IPS-18a (cell line): ENCODE measurements around the gene CCDC172.
A peak's percentile ranks its signal among the peaks of the same experiment; 100 is the strongest.

Experiments
- H3K27ac ChIP-seq: one replicate; pipeline ENCODE4 v1.5.1; 2013; ENCODE audit warnings: low read length
- H3K27me3 ChIP-seq: one replicate; pipeline ENCODE4 v1.6.1; 2013; ENCODE audit warnings: mild to moderate bottlenecking, low read length; ENCODE audit not compliant: control insufficient read depth, insufficient read depth
- H3K36me3 ChIP-seq: one replicate; pipeline ENCODE4 v1.6.1; 2013; ENCODE audit warnings: low read depth, low read length; ENCODE audit not compliant: control insufficient read depth
- H3K4me1 ChIP-seq: one replicate; pipeline ENCODE4 v1.6.1; 2013; ENCODE audit warnings: low read depth, low read length; ENCODE audit not compliant: control insufficient read depth
- H3K4me3 ChIP-seq: one replicate; pipeline ENCODE4 v1.5.1; 2013; ENCODE audit warnings: low read length
- H3K9ac ChIP-seq: one replicate; pipeline ENCODE4 v1.6.1; 2013; ENCODE audit warnings: mild to moderate bottlenecking, low read length, moderate library complexity
- H3K9me3 ChIP-seq: one replicate; pipeline ENCODE4 v1.6.1; 2013; ENCODE audit warnings: low read depth, low read length; ENCODE audit not compliant: control insufficient read depth

CCDC172 gene

GRCh38 chr10:116324227-116324950, at the start of gene CCDC172:
Gene CCDC172, plus strand, starts transcription at chr10:116324448. Its CDS starts 564 bp downstream, at chr10:116325012.
- H3K4me1 ChIP-seq = peaks cover 15% of the 10 kb centered on the region
- H3K27me3 ChIP-seq = no peaks in the 10 kb centered on the region
- H3K4me3 ChIP-seq = peak within 1 kb of the TSS; percentile 19
- no peaks in the 10 kb centered on the region for H3K9me3 ChIP-seq
- no peaks in the 10 kb centered on the region for H3K36me3 ChIP-seq
- peak within 1 kb of the TSS; percentile 9 for H3K9ac ChIP-seq
- peak within 1 kb of the TSS; percentile 65 for H3K27ac ChIP-seq

- Histone ChIP-seq H3K36me3 (no peaks in the 10 kb centered on the region), H3K9ac (no peak overlapping the region), H3K4me3 (no peak overlapping the region), H3K27ac (no peak overlapping the region), H3K27me3 (peaks cover 55% of the 10 kb centered on the region), H3K9me3 (no peaks in the 10 kb centered on the region), H3K4me1 (peaks cover 4% of the 10 kb centered on the region)
Measured at GRCh38 chr10:116276981-116277380, 47.3 kb upstream of the CCDC172 start.

GRCh38 chr10:116278846-116279245, 45.4 kb upstream of the CCDC172 start:
- peaks cover 37% of the 10 kb centered on the region for H3K27me3 ChIP-seq
- no peak overlapping the region for H3K9ac ChIP-seq
- no peak overlapping the region for H3K27ac ChIP-seq
- no peaks in the 10 kb centered on the region for H3K9me3 ChIP-seq
- no peaks in the 10 kb centered on the region for H3K36me3 ChIP-seq
- no peak overlapping the region for H3K4me3 ChIP-seq
- H3K4me1 ChIP-seq = peaks cover 4% of the 10 kb centered on the region

- Histone ChIP-seq H3K4me1 (no peaks in the 10 kb centered on the region), H3K9ac (no peak overlapping the region), H3K27me3 (peaks cover 8% of the 10 kb centered on the region), H3K9me3 (no peaks in the 10 kb centered on the region), H3K4me3 (no peak overlapping the region), H3K36me3 (no peaks in the 10 kb centered on the region), H3K27ac (no peak overlapping the region)
Measured at GRCh38 chr10:116281775-116282174, 42.5 kb upstream of the CCDC172 start.

GRCh38 chr10:116286626-116287200, 37.5 kb upstream of the CCDC172 start:
- Histone ChIP-seq H3K4me1 (no peaks in the 10 kb centered on the region), H3K27ac (no peak overlapping the region), H3K36me3 (no peaks in the 10 kb centered on the region), H3K9me3 (no peaks in the 10 kb centered on the region), H3K4me3 (no peak overlapping the region), H3K9ac (no peak overlapping the region), H3K27me3 (no peaks in the 10 kb centered on the region)

- Histone ChIP-seq H3K4me3 (no peak overlapping the region), H3K9me3 (no peaks in the 10 kb centered on the region), H3K4me1 (no peaks in the 10 kb centered on the region), H3K27me3 (no peaks in the 10 kb centered on the region), H3K27ac (no peak overlapping the region), H3K36me3 (no peaks in the 10 kb centered on the region), H3K9ac (no peak overlapping the region)
Measured at GRCh38 chr10:116287906-116288501, 36.2 kb upstream of the CCDC172 start.

GRCh38 chr10:116289652-116290051, 34.6 kb upstream of the CCDC172 start:
- Histone ChIP-seq H3K4me1 (no peaks in the 10 kb centered on the region), H3K9me3 (no peaks in the 10 kb centered on the region), H3K27ac (no peak overlapping the region), H3K36me3 (no peaks in the 10 kb centered on the region), H3K27me3 (no peaks in the 10 kb centered on the region), H3K9ac (no peak overlapping the region), H3K4me3 (no peak overlapping the region)

- Histone ChIP-seq H3K4me3 (no peak overlapping the region), H3K27ac (no peak overlapping the region), H3K9me3 (no peaks in the 10 kb centered on the region), H3K27me3 (no peaks in the 10 kb centered on the region), H3K4me1 (no peaks in the 10 kb centered on the region), H3K36me3 (no peaks in the 10 kb centered on the region), H3K9ac (no peak overlapping the region)
Measured at GRCh38 chr10:116292493-116292892, 31.8 kb upstream of the CCDC172 start.

GRCh38 chr10:116296291-116296721, 27.9 kb upstream of the CCDC172 start:
- Histone ChIP-seq H3K27me3 (no peaks in the 10 kb centered on the region), H3K4me1 (no peaks in the 10 kb centered on the region), H3K9ac (no peak overlapping the region), H3K36me3 (no peaks in the 10 kb centered on the region), H3K4me3 (no peak overlapping the region), H3K27ac (no peak overlapping the region), H3K9me3 (no peaks in the 10 kb centered on the region)

GRCh38 chr10:116298586-116298985, 25.7 kb upstream of the CCDC172 start:
- no peaks in the 10 kb centered on the region for H3K27me3 ChIP-seq
- no peak overlapping the region for H3K27ac ChIP-seq
- no peaks in the 10 kb centered on the region for H3K36me3 ChIP-seq
- H3K4me3 ChIP-seq = no peak overlapping the region
- no peaks in the 10 kb centered on the region for H3K9me3 ChIP-seq
- H3K4me1 ChIP-seq = no peaks in the 10 kb centered on the region
- no peak overlapping the region for H3K9ac ChIP-seq

- no peaks in the 10 kb centered on the region for H3K9me3 ChIP-seq
- no peak overlapping the region for H3K9ac ChIP-seq
- no peaks in the 10 kb centered on the region for H3K36me3 ChIP-seq
- H3K27me3 ChIP-seq = no peaks in the 10 kb centered on the region
- no peaks in the 10 kb centered on the region for H3K4me1 ChIP-seq
- H3K4me3 ChIP-seq = no peak overlapping the region
- no peak overlapping the region for H3K27ac ChIP-seq
Measured at GRCh38 chr10:116300542-116300941, 23.7 kb upstream of the CCDC172 start.

GRCh38 chr10:116304923-116305322, 19.3 kb upstream of the CCDC172 start:
- Histone ChIP-seq H3K36me3 (no peaks in the 10 kb centered on the region), H3K4me1 (no peaks in the 10 kb centered on the region), H3K4me3 (no peak overlapping the region), H3K9ac (no peak overlapping the region), H3K27me3 (no peaks in the 10 kb centered on the region), H3K9me3 (no peaks in the 10 kb centered on the region), H3K27ac (no peak overlapping the region)
